A549 (cell line): ENCODE data around the gene MOSMO. TPM values are rescaled to one million over a fixed set of nuclear protein-coding genes. Genes with fewer than 3 reads are reported as not detected.

Experiments used
- ATAC-seq, 2 experiments: fragments of 200-7000 bp in 1 of 2; fragments of >200 bp in 1 of 2; cut with Nextera tagmentation in 1 of 2; cut with Tn5 transposase in 1 of 2; 3 replicates each; pipeline versions ENCODE4 v1.8.0 to v1.9.1; 2018 to 2020; ENCODE audit warnings: mild to moderate bottlenecking in 1 of 2, moderate library complexity in 1 of 2
- CTCF ChIA-PET: fragments of 300-600 bp; sonication (Branson Sonifier 250); formaldehyde crosslinking; extraction: SDS; loops from one replicate; lab custom pipeline; 2021; ENCODE audit warnings: antibody characterized with exemption, inconsistent platforms; lab: Yijun Ruan, JAX
- POLR2A ChIA-PET: fragments of 350-600 bp; formaldehyde crosslinking; extraction: SDS; loops from one replicate; lab custom pipeline; 2021; ENCODE audit warnings: antibody characterized with exemption, inconsistent platforms; lab: Yijun Ruan, JAX
- DNase-seq, 2 experiments: peaks; one replicate each; pipeline versions ENCODE4 v3.0.0 to v3.0.0-alpha.2; 2011 to 2016; ENCODE audit warnings: low read depth in 1 of 2, low spot score in 1 of 2
- FAIRE-seq: peaks from 2 replicates; lab custom pipeline; 2011; peaks lifted over from hg19 to GRCh38; lab: Jason Lieb, UNC
- H3K27ac ChIP-seq, 2 experiments: fragments of >200 bp; sonication (Bioruptor Twin); formaldehyde crosslinking; 3 replicates each; pipeline ENCODE4 v1.5.1; 2016 to 2017
- H3K4me1 ChIP-seq: fragments of >200 bp; sonication (Bioruptor Twin); formaldehyde crosslinking; 3 replicates; pipeline ENCODE4 v1.6.1; 2016
- H3K4me2 ChIP-seq: fragments of >200 bp; sonication (Bioruptor Twin); formaldehyde crosslinking; 3 replicates; pipeline ENCODE4 v1.6.1; 2016
- H3K4me3 ChIP-seq: fragments of >200 bp; sonication (Bioruptor Twin); formaldehyde crosslinking; 3 replicates; pipeline ENCODE4 v1.5.1; 2016
- H3K9me3 ChIP-seq: fragments of >200 bp; sonication (Bioruptor Twin); formaldehyde crosslinking; 3 replicates; pipeline ENCODE4 v1.6.1; 2016
- CHD2 ChIP-seq: fragments of 150-350 bp; IDR thresholded peaks from 2 replicates; pipeline ENCODE4 v1.6.1; 2014; ENCODE audit warnings: low read length; ENCODE audit not compliant: partially characterized antibody
- GATA3 ChIP-seq: IDR thresholded peaks from 2 replicates; pipeline ENCODE4 v1.6.1; 2012; ENCODE audit warnings: borderline replicate concordance
- HEYL ChIP-seq: fragments of 250-450 bp; sonication (Bioruptor Pico); IDR thresholded peaks from 2 replicates; pipeline ENCODE4 v1.8.0; 2021; ENCODE audit warnings: mild to moderate bottlenecking, moderate library complexity
- HMGXB4 ChIP-seq: fragments of 250-450 bp; sonication (Bioruptor Pico); IDR thresholded peaks from 2 replicates; pipeline ENCODE4 v1.5.0; 2021; ENCODE audit warnings: mild to moderate bottlenecking, moderate library complexity, borderline replicate concordance
- JUN ChIP-seq, 2 experiments: fragments of >200 bp; sonication (Bioruptor Twin); formaldehyde crosslinking; IDR thresholded peaks; 2 replicates in 1 of 2; 3 replicates in 1 of 2; pipeline ENCODE4 v1.6.1; 2016 to 2017
- JUNB ChIP-seq: fragments of >200 bp; sonication (Bioruptor Twin); formaldehyde crosslinking; IDR thresholded peaks from 2 replicates; pipeline ENCODE4 v1.6.1; 2016
- MAX ChIP-seq: IDR thresholded peaks from 2 replicates; pipeline ENCODE4 v1.6.1; 2012
- NR3C1 ChIP-seq: fragments of >200 bp; sonication (Bioruptor Twin); formaldehyde crosslinking; IDR thresholded peaks from 3 replicates; pipeline ENCODE4 v1.6.1; 2017
- PBX3 ChIP-seq: IDR thresholded peaks from 2 replicates; pipeline ENCODE4 v1.6.1; 2012
- RARB ChIP-seq: fragments of 250-450 bp; sonication (Bioruptor Pico); IDR thresholded peaks from 2 replicates; pipeline ENCODE4 v1.8.0; 2021; ENCODE audit warnings: mild to moderate bottlenecking, moderate library complexity
- REST ChIP-seq: fragments of 200-600 bp; sonication (generic); IDR thresholded peaks from 2 replicates; pipeline ENCODE4 v1.6.1; 2016; ENCODE audit warnings: antibody characterized with exemption, mild to moderate bottlenecking, moderate library complexity
- USF2 ChIP-seq: fragments of 450-650 bp; IDR thresholded peaks from 2 replicates; pipeline ENCODE4 v1.6.1; 2014; ENCODE audit warnings: antibody characterized with exemption
- ZC3H11A ChIP-seq: fragments of 450-650 bp; IDR thresholded peaks from 2 replicates; pipeline ENCODE4 v1.6.1; 2014; ENCODE audit warnings: antibody characterized with exemption, mild to moderate bottlenecking
- WGBS: methylation state at CpG from one replicate; pipeline ENCODE4 v1.1.6; 2017; ENCODE audit errors: missing lambda C conversion rate; 5-methylcytosine and 5-hydroxymethylcytosine counted together
- polyA plus RNA-seq, 4 experiments: library from polyadenylated mRNA; depleted of rRNA in 3 of 4; stranded (reverse); fragments of >200 nt; fragmentation: RNase III in 1 of 4; extraction: RNeasy Plus Mini Kit Qiagen cat#74134 plus additional on column Dnase treatment in 1 of 4; gene quantifications; 2 replicates in 3 of 4; 3 replicates in 1 of 4; pipeline ENCODE4 v1.2.3, GENCODE V29; 2011 to 2017

The MOSMO gene
- polyA plus RNA-seq, 2 of the 4 experiments (the other 2 are of a cell fraction), result 9.7 to 14.4 TPM

- H3K4me3 ChIP-seq, result no peak overlapping the region
- ChIA-PET CTCF (interaction anchor here (0.6 to 9.9 kb wide), 43 partner anchors 10 to 867 kb away, joined by 3 to 78 read pairs (median 4); partner anchors contain the start of genes MOSMO and PDZD9), POLR2A (interaction anchor here (0.7 kb wide), 1 partner anchor 106 kb away, joined by 3 read pairs; the partner anchor contains the start of gene EEF2K)
- TF ChIP-seq CHD2, result no peak
- 0 out of 2 replicates have a peak, but pooled peaks have one; percentile 0 for TF ChIP-seq MAX
- no peak overlapping the region for H3K27ac ChIP-seq
- WGBS, result 68% methylated on average over 9 of the region's 9 CpGs
- H3K9me3 ChIP-seq, result no peaks in the 10 kb centered on the region
- ATAC-seq, result peak; percentile 39 to 48; a peak in 4 of 6 replicates
- H3K4me2 ChIP-seq, result peak overlapping the region; percentile 74; the same call in 2 of the 3 replicates
- DNase-seq, result no peak
- no peaks in the 10 kb centered on the region for H3K4me1 ChIP-seq
- FAIRE-seq, result no peak
Observed at GRCh38 chr16:22099256-22099975, 91.5 kb downstream of the MOSMO start.

- Histone ChIP-seq H3K27ac (no peak overlapping the region), H3K4me1 (no peaks in the 10 kb centered on the region), H3K4me3 (no peak overlapping the region), H3K9me3 (no peaks in the 10 kb centered on the region), H3K4me2 (no peak overlapping the region)
- TF ChIP-seq NR3C1 (no peak), MAX (no peak), JUNB (no peak), USF2 (no peak), HMGXB4 (no peak), PBX3 (no peak), RARB (no peak), HEYL (CRISPR knock-in tag) (no peak), REST (no peak), GATA3 (no peak), JUN (IDR thresholded peaks at IDR 0.05) (no peak), ZC3H11A (no peak)
- CTCF ChIA-PET, result interaction anchor here (1.4 to 9.9 kb wide), 3 partner anchors 25 to 447 kb away, joined by 4 to 78 read pairs (median 16); no protein-coding TSS in a partner anchor
- POLR2A ChIA-PET, result no interaction called here
- FAIRE-seq (no peak), ATAC-seq (no peak), DNase-seq (no peak)
- WGBS, result 70% methylated on average over 1 of the region's 1 CpG
Observed at GRCh38 chr16:22103441-22103840, 95.5 kb downstream of the MOSMO start.
